Measurements from ENCODE around the gene MYO5B. TPM values are rescaled to one million over a fixed set of nuclear protein-coding genes. Genes with fewer than 3 reads are reported as not detected.

The MYO5B gene
- total and polyA plus RNA-seq, 2 of the 4 experiments (the other 2 are of a cell fraction): 0.24 to 0.54 TPM

GRCh38 chr18:49813069-49813318 lies 382.0 kb downstream of the MYO5B start:
- Histone ChIP-seq H2BK120ac (ENCODE audit: low read depth, low read length) (peak overlapping the region; percentile 92), H3K4me2 (ENCODE audit: low read depth, low read length) (peak overlapping the region; percentile 91), H2AK9ac (replicated peaks; ENCODE audit: low read depth, low read length, poor library complexity) (peak overlapping the region; percentile 37), H3K14ac (replicated peaks; ENCODE audit: low read depth, low read length) (peak overlapping the region; percentile 94), H3K23ac (ENCODE audit: low read depth, low read length) (peak overlapping the region; percentile 99), H2AK5ac (ENCODE audit: low read depth, low read length) (peak overlapping the region; percentile 46; the same call in 1 of the 2 replicates), H3K27ac (ENCODE audit: insufficient read depth, low read length) (peak overlapping the region; percentile 94), H3K36me3 (ENCODE audit: control insufficient read depth, insufficient read depth, low read length) (no peaks in the 10 kb centered on the region), H3K9ac (ENCODE audit: low read depth, low read length) (peak overlapping the region; percentile 82), H3K27me3 (ENCODE audit: control insufficient read depth, insufficient read depth, low read length) (no peaks in the 10 kb centered on the region), H3K9me3 (ENCODE audit: control insufficient read depth, insufficient read depth, low read length) (no peaks in the 10 kb centered on the region), H3K79me1 (ENCODE audit: low read depth in 1 of 2, low read length in 2 of 2) (peaks cover 22 to 38% of the 10 kb centered on the region in 2 experiments), H4K5ac (ENCODE audit: low read depth, low read length) (peak overlapping the region; percentile 85), H3K56ac (ENCODE audit: extremely low read depth, insufficient read depth, low read length) (peak overlapping the region; percentile 97), H3K4me3 (ENCODE audit: insufficient read depth, low read depth, low read length) (peak overlapping the region; percentile 69), H3K4ac (ENCODE audit: low read depth, low read length) (peak overlapping the region; percentile 87), H3K18ac (ENCODE audit: low read depth, low read length) (peak overlapping the region; percentile 74), H2BK5ac (ENCODE audit: low read depth, low read length, poor library complexity, severe bottlenecking) (peak overlapping the region; percentile 78), H4K91ac (ENCODE audit: insufficient read depth, low read depth, low read length) (peak overlapping the region; percentile 96), H2BK15ac (ENCODE audit: low read depth, low read length) (peak overlapping the region; percentile 90), H2AFZ (replicated peaks; ENCODE audit: low read length, poor library complexity) (peak overlapping the region; percentile 96), H3K4me1 (ENCODE audit: control insufficient read depth, insufficient read depth, low read length) (peaks cover 10% of the 10 kb centered on the region), H4K8ac (ENCODE audit: low read depth in 2 of 2, low read length in 2 of 2) (peak overlapping the region; percentile 81 to 99), H2BK20ac (ENCODE audit: low read depth, low read length) (peak overlapping the region; percentile 64; the same call in 1 of the 2 replicates), H4K20me1 (ENCODE audit: insufficient read depth, low read length) (no peaks in the 10 kb centered on the region), H3K9me1 (ENCODE audit: insufficient read depth, low read length) (no peaks in the 10 kb centered on the region)
- dilution Hi-C loops (cut with HindIII; ENCODE audit: low sequenced_read_pairs, unreplicated experiment): no loop called here
- intact Hi-C loops (cut with micrococcal nuclease): loop anchor here (2.0 kb wide), 2 partner anchors 22 to 46 kb away; no protein-coding TSS in a partner anchor
- CTCF ChIA-PET: no interaction called here
- BruUV-seq (replicated peaks): TSS peak; percentile 51
- DNase-seq (peak; percentile 28), ATAC-seq (ENCODE audit: low read depth) (peak; percentile 30)
- POLR2A ChIA-PET (ENCODE audit: unreplicated experiment): no interaction called here
- in situ Hi-C loops (cut with MboI; ENCODE audit: low sequenced_read_pairs): no loop called here
- 0% methylated on average over 1 of the region's 17 CpGs; no CpG with 5 or more reads in 1 of the 2 experiments for WGBS, 2 experiments (ENCODE audit: extremely low coverage in 2 of 2, insufficient read length in 1 of 2)
- TF ChIP-seq RAD21 (IDR thresholded peaks at IDR 0.05; ENCODE audit: low read length): no peak
- no peak for TF ChIP-seq MXI1 (IDR thresholded peaks at IDR 0.05; ENCODE audit: borderline replicate concordance, low read depth, low read length)
- TF ChIP-seq NFE2L2 (IDR thresholded peaks at IDR 0.05; ENCODE audit: low read depth, low read length): no peak
- TF ChIP-seq POLR2A (IDR thresholded peaks at IDR 0.05; ENCODE audit: low read depth, low read length): no peak
- no peak for TF ChIP-seq BHLHE40 (IDR thresholded peaks at IDR 0.05; ENCODE audit: low read depth, low read length)
- TF ChIP-seq FOS (IDR thresholded peaks at IDR 0.05; ENCODE audit: low read depth, low read length): no peak
- no peak for TF ChIP-seq CEBPB (IDR thresholded peaks at IDR 0.05; ENCODE audit: low read depth, low read length)
- no peak for TF ChIP-seq MAFK (IDR thresholded peaks at IDR 0.05; ENCODE audit: low read depth, low read length)
- no peak for TF ChIP-seq RFX5 (IDR thresholded peaks at IDR 0.05; ENCODE audit: low read depth, low read length)
- no peak for TF ChIP-seq CTCF (conservative IDR thresholded peaks at IDR 0.05; ENCODE audit: low read depth, low read length)
- no peak for TF ChIP-seq MAZ (IDR thresholded peaks at IDR 0.05; ENCODE audit: borderline replicate concordance, low read depth, low read length)
- TF ChIP-seq RCOR1 (IDR thresholded peaks at IDR 0.05; ENCODE audit: insufficient replicate concordance, low read length): no peak
- TF ChIP-seq SMC3 (IDR thresholded peaks at IDR 0.05; ENCODE audit: low read depth, low read length): no peak
- TF ChIP-seq, protein P1, sequence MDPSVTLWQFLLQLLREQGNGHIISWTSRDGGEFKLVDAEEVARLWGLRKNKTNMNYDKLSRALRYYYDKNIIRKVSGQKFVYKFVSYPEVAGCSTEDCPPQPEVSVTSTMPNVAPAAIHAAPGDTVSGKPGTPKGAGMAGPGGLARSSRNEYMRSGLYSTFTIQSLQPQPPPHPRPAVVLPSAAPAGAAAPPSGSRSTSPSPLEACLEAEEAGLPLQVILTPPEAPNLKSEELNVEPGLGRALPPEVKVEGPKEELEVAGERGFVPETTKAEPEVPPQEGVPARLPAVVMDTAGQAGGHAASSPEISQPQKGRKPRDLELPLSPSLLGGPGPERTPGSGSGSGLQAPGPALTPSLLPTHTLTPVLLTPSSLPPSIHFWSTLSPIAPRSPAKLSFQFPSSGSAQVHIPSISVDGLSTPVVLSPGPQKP (IDR thresholded peaks at IDR 0.05; ENCODE audit: borderline replicate concordance, low read depth, low read length): no peak

All from IMR-90 (cell line).